ENCODE results near the gene DAP. TPM values are rescaled to one million over a fixed set of nuclear protein-coding genes. Genes with fewer than 3 reads are reported as not detected.
A peak's percentile ranks its signal among the peaks of the same experiment; 100 is the strongest.

The DAP gene
- total and polyA plus RNA-seq, 10 of the 15 experiments (the other 5 are each of a cell fraction or from before 2014, with no cell fraction given): 12.9 to 130 (median 49.9) TPM

DNA sequence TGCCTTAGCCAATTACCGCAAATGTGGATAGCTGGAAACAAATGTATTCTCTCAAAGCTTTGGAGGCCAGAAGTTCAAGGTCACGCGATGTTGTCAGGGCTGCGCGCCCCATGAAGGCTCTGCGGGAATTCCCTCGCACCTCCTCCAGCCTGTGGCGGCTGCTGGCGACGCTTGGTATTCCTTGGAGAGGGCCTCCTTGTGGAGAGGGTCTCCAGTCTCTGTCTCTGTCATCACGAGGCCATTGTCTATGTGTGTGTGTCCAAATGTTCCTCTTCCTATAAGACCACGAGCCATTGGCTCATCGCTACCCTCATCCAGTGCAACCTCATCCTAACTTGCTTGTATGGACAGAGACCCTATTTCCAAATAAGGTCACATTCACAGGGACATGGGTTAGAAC is 99.6 kb downstream of the DAP start:
- no peaks in the 10 kb centered on the region for H3K27me3 ChIP-seq (replicated peaks in 1 of 2; ENCODE audit: control insufficient read depth in 2 of 2, insufficient read depth in 2 of 2, low read length in 1 of 2)
- TF ChIP-seq ZNF217 (IDR thresholded peaks at IDR 0.05) (no peak), ZNF622 (IDR thresholded peaks at IDR 0.05) (no peak)
- TF ChIP-seq, protein P1, sequence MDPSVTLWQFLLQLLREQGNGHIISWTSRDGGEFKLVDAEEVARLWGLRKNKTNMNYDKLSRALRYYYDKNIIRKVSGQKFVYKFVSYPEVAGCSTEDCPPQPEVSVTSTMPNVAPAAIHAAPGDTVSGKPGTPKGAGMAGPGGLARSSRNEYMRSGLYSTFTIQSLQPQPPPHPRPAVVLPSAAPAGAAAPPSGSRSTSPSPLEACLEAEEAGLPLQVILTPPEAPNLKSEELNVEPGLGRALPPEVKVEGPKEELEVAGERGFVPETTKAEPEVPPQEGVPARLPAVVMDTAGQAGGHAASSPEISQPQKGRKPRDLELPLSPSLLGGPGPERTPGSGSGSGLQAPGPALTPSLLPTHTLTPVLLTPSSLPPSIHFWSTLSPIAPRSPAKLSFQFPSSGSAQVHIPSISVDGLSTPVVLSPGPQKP (IDR thresholded peaks at IDR 0.05; ENCODE audit: low read depth, low read length): no peak
- DNase-seq (ENCODE audit: low read depth, low spot score) (no peak), ATAC-seq (no peak), FAIRE-seq (no peak)
- no peaks in the 10 kb centered on the region for H4K20me1 ChIP-seq (ENCODE audit: control insufficient read depth, insufficient read depth)
- no peak overlapping the region for H3K4me2 ChIP-seq (ENCODE audit: control insufficient read depth, insufficient read depth)
- no peak overlapping the region for H3K9ac ChIP-seq (ENCODE audit: control insufficient read depth, insufficient read depth, low read length)
- ChIA-PET POLR2A (no interaction called here), SMC1A (ENCODE audit: uncharacterized antibody, unreplicated experiment) (no interaction called here), CTCF (interaction anchor here (1.3 kb wide), 1 partner anchor 9 kb away, joined by 4 read pairs; no protein-coding TSS in a partner anchor), RAD21 (ENCODE audit: unreplicated experiment) (no interaction called here)
- no peak overlapping the region for H3K4me3 ChIP-seq
- WGBS (ENCODE audit: insufficient coverage, insufficient replicate concordance, low lambda C conversion rate, missing lambda C conversion rate): 90% methylated on average over 13 of the region's 13 CpGs
- H3K36me3 ChIP-seq (ENCODE audit: control insufficient read depth in 2 of 2, insufficient read depth in 2 of 2, low read length in 1 of 2): peaks cover 1 to 2% of the 10 kb centered on the region in 2 experiments; a peak in 2 of 4 replicates
- H3K4me1 ChIP-seq (ENCODE audit: control insufficient read depth, insufficient read depth, low read length): no peaks in the 10 kb centered on the region
- no peak overlapping the region for H3K27ac ChIP-seq (ENCODE audit: control insufficient read depth, insufficient read depth)
- no peak overlapping the region for H2AFZ ChIP-seq (ENCODE audit: control insufficient read depth, low read depth, low read length)
- no TSS peak for BruUV-seq (replicated peaks)
- no peaks in the 10 kb centered on the region for H3K79me2 ChIP-seq (ENCODE audit: control insufficient read depth, insufficient read depth, low read length)
- H3K9me3 ChIP-seq (replicated peaks; ENCODE audit: control insufficient read depth, insufficient read depth, low read length): 0 out of 3 replicates have a peak, but pooled peaks cover 2% of the 10 kb centered on the region
- in situ Hi-C loops (cut with MboI) (no loop called here), intact Hi-C loops (cut with micrococcal nuclease; ENCODE audit: unreplicated experiment) (no loop called here)

DNA sequence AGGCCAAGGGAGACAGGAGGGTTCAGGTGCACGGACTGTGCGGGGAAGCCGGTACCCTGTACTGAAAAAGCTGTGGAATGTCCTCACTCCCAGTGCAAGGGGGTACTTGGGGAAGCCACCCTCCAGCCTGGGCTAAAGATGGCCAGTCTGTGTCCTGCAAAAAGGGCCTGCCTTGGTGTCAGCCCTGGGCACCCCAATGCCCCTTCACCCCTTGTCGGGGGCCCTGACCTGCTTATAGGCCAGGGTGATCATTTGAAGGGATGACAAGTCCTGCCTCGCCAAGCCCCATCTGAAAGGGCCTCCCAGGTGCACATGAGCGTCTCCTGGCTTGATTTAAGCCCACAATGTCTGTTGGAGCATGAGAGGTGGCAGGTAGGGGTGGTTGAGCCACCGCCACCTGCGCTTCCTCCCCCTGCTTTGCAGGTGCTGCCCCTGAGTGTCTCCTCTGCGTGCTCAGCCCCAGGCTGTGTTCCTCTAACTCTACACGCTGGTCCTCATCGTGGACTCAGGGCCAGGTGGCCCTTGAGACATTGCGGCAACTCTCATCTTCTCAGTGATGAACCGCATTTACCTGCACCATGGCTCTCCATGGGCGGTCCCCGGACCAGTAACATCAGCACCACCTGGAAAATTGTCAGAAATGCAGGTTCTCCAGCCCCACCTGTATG is 100.2 kb downstream of the DAP start:
- Histone ChIP-seq H4K20me1 (ENCODE audit: control insufficient read depth, insufficient read depth) (no peaks in the 10 kb centered on the region), H3K27me3 (replicated peaks in 1 of 2; ENCODE audit: control insufficient read depth in 2 of 2, insufficient read depth in 2 of 2, low read length in 1 of 2) (no peaks in the 10 kb centered on the region), H3K4me2 (ENCODE audit: control insufficient read depth, insufficient read depth) (no peak overlapping the region), H3K9me3 (replicated peaks; ENCODE audit: control insufficient read depth, insufficient read depth, low read length) (0 out of 3 replicates have a peak, but pooled peaks cover 2% of the 10 kb centered on the region), H3K27ac (ENCODE audit: control insufficient read depth, insufficient read depth) (no peak overlapping the region), H3K36me3 (ENCODE audit: control insufficient read depth in 2 of 2, insufficient read depth in 2 of 2, low read length in 1 of 2) (peaks cover 4 to 5% of the 10 kb centered on the region in 2 experiments; a peak in 3 of 4 replicates), H3K4me3 (no peak overlapping the region), H3K79me2 (ENCODE audit: control insufficient read depth, insufficient read depth, low read length) (no peaks in the 10 kb centered on the region), H3K9ac (ENCODE audit: control insufficient read depth, insufficient read depth, low read length) (no peak overlapping the region), H3K4me1 (ENCODE audit: control insufficient read depth, insufficient read depth, low read length) (no peaks in the 10 kb centered on the region), H2AFZ (ENCODE audit: control insufficient read depth, low read depth, low read length) (no peak overlapping the region)
- no peak for TF ChIP-seq NR2C2 (IDR thresholded peaks at IDR 0.05; ENCODE audit: borderline replicate concordance, control insufficient read depth, insufficient read length, low read depth)
- TF ChIP-seq POLR2AphosphoS5 (IDR thresholded peaks at IDR 0.05; ENCODE audit: low read length): 0 out of 2 replicates have a peak, but pooled peaks have one; percentile 42
- SMC1A ChIA-PET (ENCODE audit: uncharacterized antibody, unreplicated experiment): interaction anchor here (0.9 kb wide), 1 partner anchor 31 kb away, joined by 3 read pairs; no protein-coding TSS in a partner anchor
- ATAC-seq (no peak; the same call in 2 of the 3 replicates), FAIRE-seq (no peak), DNase-seq (ENCODE audit: low read depth, low spot score) (no peak)
- in situ Hi-C loops (cut with MboI) (no loop called here), intact Hi-C loops (cut with micrococcal nuclease; ENCODE audit: unreplicated experiment) (no loop called here)
- BruUV-seq (replicated peaks): no TSS peak
- CTCF ChIA-PET: interaction anchor here (0.5 to 1.3 kb wide), 2 partner anchors 8 to 28 kb away, joined by 4 read pairs; no protein-coding TSS in a partner anchor
- RAD21 ChIA-PET (ENCODE audit: unreplicated experiment): interaction anchor here (1.3 kb wide), 1 partner anchor 18 kb away, joined by 3 read pairs; no protein-coding TSS in a partner anchor
- WGBS (ENCODE audit: insufficient coverage, insufficient replicate concordance, low lambda C conversion rate, missing lambda C conversion rate): 58% methylated on average over 15 of the region's 15 CpGs
- POLR2A ChIA-PET: no interaction called here

All from GM12878 (cell line).